Left lobe of liver (tissue), 2 donors: ENCODE data around the gene PLCB3. TPM values are rescaled to one million over a fixed set of nuclear protein-coding genes. Genes with fewer than 3 reads are reported as not detected.
"Not testable (repeated sequence)": the region's sequence is repeated elsewhere in the genome, so short reads cannot be mapped to it uniquely, and the experiment has no call there.

ENCODE experiments used
- ATAC-seq: fragments of 200-7000 bp; cut with Tn5 transposase; one replicate; pipeline ENCODE4 v1.9.1; 2020; ENCODE audit warnings: mild to moderate bottlenecking, moderate library complexity
- DNase-seq: peaks from one replicate; pipeline ENCODE4 v3.0.0-alpha.2; 2020; ENCODE audit warnings: low spot score
- total RNA-seq: library from RNA; stranded (reverse); gene quantifications from one replicate; pipeline ENCODE4 v1.2.1, GENCODE V29; 2021
- donor health status: DM: no; HTN: no; CAD: no; lungs with moderate emphysema.
- donor health status: DM: no; HTN: yes; CAD: no.

Gene PLCB3
- total RNA-seq, 1 donor from 2014 or later = 6.8 TPM

- DNase-seq (no peak), ATAC-seq (peak; percentile 39)
Measured at GRCh38 chr11:64234647-64235379, 16.5 kb upstream of the PLCB3 start.

GRCh38 chr11:64235437-64236161 is 15.7 kb upstream of the PLCB3 start:
- DNase-seq = no peak

GRCh38 chr11:64237484-64237951 is 13.8 kb upstream of the PLCB3 start:
- peak; percentile 41 for ATAC-seq
- DNase-seq = peak; percentile 97

More at GRCh38 chr11:64235437-64236161, 15.7 kb upstream of the PLCB3 start:
- no peak for ATAC-seq

- DNase-seq (no peak), ATAC-seq (no peak)
Measured at GRCh38 chr11:64238076-64238475, 13.3 kb upstream of the PLCB3 start.

- no peak for DNase-seq
Measured at GRCh38 chr11:64238999-64239398, 12.3 kb upstream of the PLCB3 start.

GRCh38 chr11:64239662-64240434 is 11.5 kb upstream of the PLCB3 start:
- DNase-seq = no peak
- no peak for ATAC-seq

More at GRCh38 chr11:64238999-64239398, 12.3 kb upstream of the PLCB3 start:
- no peak for ATAC-seq

GRCh38 chr11:64240435-64241240 is 10.7 kb upstream of the PLCB3 start, which contains the start of gene FKBP2:
Gene FKBP2 (plus strand): TSS chr11:64241095. CDS start chr11:64242388, 1,293 bp downstream.
- DNase-seq (peak; percentile 99), ATAC-seq (peak; percentile 64)

- DNase-seq = peak; percentile 100
- peak; percentile 78 for ATAC-seq
Measured at GRCh38 chr11:64241241-64241490, 10.2 kb upstream of the PLCB3 start.

- ATAC-seq = peak; percentile 26
- peak; percentile 77 for DNase-seq
Measured at GRCh38 chr11:64241491-64242374, 9.6 kb upstream of the PLCB3 start.

GRCh38 chr11:64243236-64243854 is 8.0 kb upstream of the PLCB3 start:
- no peak for DNase-seq
- no peak for ATAC-seq

- DNase-seq = no peak
- no peak for ATAC-seq
Measured at GRCh38 chr11:64244107-64244506, 7.2 kb upstream of the PLCB3 start.

- ATAC-seq (no peak), DNase-seq (no peak)
Measured at GRCh38 chr11:64244966-64245365, 6.4 kb upstream of the PLCB3 start.

GRCh38 chr11:64245401-64245796 is 5.9 kb upstream of the PLCB3 start:
- ATAC-seq (no peak), DNase-seq (peak; percentile 68)

GRCh38 chr11:64245797-64246620 is 5.3 kb upstream of the PLCB3 start:
- ATAC-seq (peak; percentile 3), DNase-seq (peak; percentile 67)

GRCh38 chr11:64246621-64246870 is 4.8 kb upstream of the PLCB3 start:
- ATAC-seq, DNase-seq: not testable (repeated sequence)

GRCh38 chr11:64246871-64247728 is 4.2 kb upstream of the PLCB3 start, which contains the start of gene PPP1R14B:
Gene PPP1R14B (minus strand): TSS chr11:64246943. CDS start chr11:64246673, 270 bp downstream.
- peak; percentile 72 for ATAC-seq
- DNase-seq = peak; percentile 92

GRCh38 chr11:64247729-64248531 is 3.4 kb upstream of the PLCB3 start:
- ATAC-seq = peak; percentile 1

More at GRCh38 chr11:64247729-64248531, 3.4 kb upstream of the PLCB3 start:
- no peak for DNase-seq
